CD4-positive, alpha-beta T cell treated with Interleukin-6 at 100 ng/mL for 8 hours (primary cell): ENCODE results near the gene CNPY2.
"Not testable (repeated sequence)": the region's sequence is repeated elsewhere in the genome, so short reads cannot be mapped to it uniquely, and the experiment has no call there.

Experiments
- DNase-seq: peaks from one replicate; pipeline ENCODE4 v3.0.0-alpha.2; 2020; ENCODE audit warnings: mixed read lengths, low spot score

CNPY2 gene

DNA sequence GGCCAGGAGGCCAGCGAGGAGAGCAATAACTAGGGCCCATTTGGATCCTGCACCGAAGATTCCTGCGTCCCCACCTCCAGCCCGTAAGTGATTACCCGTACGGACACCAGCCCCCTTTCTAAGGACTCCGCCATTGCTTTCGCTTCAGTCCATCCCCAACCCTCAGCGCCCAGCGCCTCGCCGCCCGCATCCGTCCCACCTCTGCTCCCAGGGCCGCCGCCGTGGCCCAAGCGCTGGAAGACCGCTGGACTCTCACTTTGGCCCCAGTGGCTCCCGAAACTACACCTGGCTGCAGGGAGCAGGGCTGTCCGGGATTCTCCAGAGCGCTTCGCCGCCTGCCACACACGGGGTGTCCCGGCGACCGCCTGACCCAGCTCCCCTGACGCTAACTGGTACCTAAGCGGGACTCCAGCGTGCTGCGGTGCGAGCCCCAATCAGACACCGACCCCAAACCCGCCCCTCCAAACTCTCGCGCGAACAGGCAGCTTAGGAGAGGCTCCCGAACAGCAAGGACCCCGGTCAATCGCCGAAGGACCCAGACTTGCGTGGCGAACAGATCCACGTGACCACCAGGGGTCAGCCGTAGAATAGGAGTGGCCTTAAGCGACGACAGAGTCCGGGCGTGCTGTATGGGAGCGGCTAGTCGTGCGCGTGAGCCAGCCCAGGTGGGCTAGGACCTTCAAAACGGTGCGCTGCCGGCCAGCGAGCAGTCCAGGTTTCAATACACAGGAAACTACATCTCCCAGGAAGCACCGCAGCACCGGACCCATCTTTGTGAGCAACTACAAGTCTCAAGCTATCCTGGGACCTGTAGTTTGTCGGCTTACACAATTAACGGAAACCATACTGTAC lies at the start of gene CNPY2:
TSS of gene CNPY2 (minus strand) at position 367 of the 852 bp plus-strand sequence. CDS start 771 bp downstream, outside the sequence.
- DNase-seq = peak; percentile 92

- no peak for DNase-seq
Measured at GRCh38 chr12:56362130-56363059, 46.6 kb upstream of the CNPY2 start, which contains the start of gene APOF. Gene APOF (minus strand): TSS chr12:56362857. CDS start chr12:56362745, 112 bp downstream.

- DNase-seq = no peak
Measured at GRCh38 chr12:56361487-56362129, 45.8 kb upstream of the CNPY2 start.

- DNase-seq = peak; percentile 100
Measured at GRCh38 chr12:56359851-56360767, 44.3 kb upstream of the CNPY2 start, which contains the start of gene STAT2. Gene STAT2 (minus strand): TSS chr12:56360107. CDS start chr12:56356571, 3,536 bp downstream.

- DNase-seq = no peak
Measured at GRCh38 chr12:56358836-56359532, 43.2 kb upstream of the CNPY2 start.

GRCh38 chr12:56351325-56351724 lies 35.5 kb upstream of the CNPY2 start:
- DNase-seq = no peak

DNA sequence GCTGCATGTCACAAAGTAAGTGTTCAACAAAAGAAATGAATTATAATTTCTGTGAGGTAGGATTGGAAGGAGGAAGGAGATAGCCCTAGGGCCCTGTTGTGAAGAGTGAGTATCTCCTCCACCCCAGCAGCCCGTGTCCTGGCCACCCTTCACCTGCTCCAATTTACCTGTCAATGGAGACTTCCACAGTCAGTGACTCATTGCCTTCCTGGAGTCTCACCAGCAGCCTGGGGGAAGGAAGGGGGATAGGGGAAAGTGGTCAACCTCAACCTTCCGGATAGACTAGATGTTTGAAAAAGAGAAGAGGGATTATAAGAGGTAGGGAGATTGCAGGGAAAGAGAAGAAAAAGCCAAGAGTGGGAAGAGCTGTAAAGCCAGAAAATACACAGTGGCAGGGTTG lies 34.9 kb upstream of the CNPY2 start:
- no peak for DNase-seq

GRCh38 chr12:56348776-56349175 lies 33.0 kb upstream of the CNPY2 start:
- no peak for DNase-seq

DNA sequence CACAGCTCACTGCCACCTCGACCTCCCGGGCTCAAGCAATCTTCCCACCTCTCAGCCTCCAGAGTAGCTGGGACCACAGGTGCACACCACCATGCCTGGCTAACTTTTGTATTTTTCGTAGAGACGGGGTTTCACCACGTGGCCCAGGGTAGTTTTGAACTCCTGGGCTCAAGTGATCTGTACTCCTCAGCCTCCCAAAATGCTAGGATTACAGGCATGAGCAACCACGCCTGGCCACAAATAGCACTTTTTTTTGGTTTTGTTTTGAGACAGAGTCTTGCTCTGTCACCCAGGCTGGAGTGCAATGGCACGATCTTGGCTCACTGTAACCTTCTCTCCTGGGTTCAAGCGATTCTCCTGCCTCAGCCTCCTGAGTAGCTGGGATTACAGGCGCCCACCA lies 31.5 kb upstream of the CNPY2 start:
- DNase-seq = not testable (repeated sequence)

- no peak for DNase-seq
Measured at GRCh38 chr12:56346675-56347074, 30.9 kb upstream of the CNPY2 start.

- DNase-seq = not testable (repeated sequence)
Measured at GRCh38 chr12:56342290-56342689, 26.5 kb upstream of the CNPY2 start.

- DNase-seq = no peak
Measured at GRCh38 chr12:56341616-56342015, 25.8 kb upstream of the CNPY2 start.

- DNase-seq = no peak
Measured at GRCh38 chr12:56339158-56339422, 23.3 kb upstream of the CNPY2 start.

DNA sequence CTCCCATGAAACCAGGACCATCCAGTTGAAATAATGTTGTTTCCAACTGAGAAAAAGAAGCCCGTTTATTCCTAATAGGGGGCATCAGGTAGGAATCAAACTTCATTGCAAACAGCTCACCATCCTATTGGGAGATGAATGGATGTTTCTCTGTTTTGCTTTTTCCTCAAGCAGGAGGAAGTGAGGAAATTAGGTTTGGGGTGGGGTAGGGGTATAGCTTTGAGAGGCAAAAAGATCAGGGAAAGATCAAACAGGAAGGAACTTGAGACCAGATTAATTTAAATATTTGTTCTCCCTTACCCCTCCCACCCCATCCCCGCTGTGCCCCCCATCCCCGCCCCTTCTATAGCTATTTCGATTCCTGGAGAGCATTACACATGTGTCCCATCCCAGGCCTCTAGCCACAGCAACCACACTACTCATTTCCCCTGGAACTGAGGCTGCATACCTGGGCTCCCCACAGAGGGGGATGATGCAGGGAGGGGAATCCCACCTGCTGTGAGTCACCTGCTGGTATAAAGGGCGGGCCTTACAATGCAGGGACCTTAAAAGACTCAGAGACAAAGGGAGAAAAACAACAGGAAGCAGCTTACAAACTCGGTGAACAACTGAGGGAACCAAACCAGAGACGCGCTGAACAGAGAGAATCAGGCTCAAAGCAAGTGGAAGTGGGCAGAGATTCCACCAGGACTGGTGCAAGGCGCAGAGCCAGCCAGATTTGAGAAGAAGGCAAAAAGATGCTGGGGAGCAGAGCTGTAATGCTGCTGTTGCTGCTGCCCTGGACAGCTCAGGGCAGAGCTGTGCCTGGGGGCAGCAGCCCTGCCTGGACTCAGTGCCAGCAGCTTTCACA lies 22.7 kb upstream of the CNPY2 start, which contains the start of gene IL23A:
TSS of gene IL23A (plus strand) at position 577 of the 850 bp plus-strand sequence. CDS start at position 738, 161 bp downstream.
- DNase-seq = peak; percentile 91

DNA sequence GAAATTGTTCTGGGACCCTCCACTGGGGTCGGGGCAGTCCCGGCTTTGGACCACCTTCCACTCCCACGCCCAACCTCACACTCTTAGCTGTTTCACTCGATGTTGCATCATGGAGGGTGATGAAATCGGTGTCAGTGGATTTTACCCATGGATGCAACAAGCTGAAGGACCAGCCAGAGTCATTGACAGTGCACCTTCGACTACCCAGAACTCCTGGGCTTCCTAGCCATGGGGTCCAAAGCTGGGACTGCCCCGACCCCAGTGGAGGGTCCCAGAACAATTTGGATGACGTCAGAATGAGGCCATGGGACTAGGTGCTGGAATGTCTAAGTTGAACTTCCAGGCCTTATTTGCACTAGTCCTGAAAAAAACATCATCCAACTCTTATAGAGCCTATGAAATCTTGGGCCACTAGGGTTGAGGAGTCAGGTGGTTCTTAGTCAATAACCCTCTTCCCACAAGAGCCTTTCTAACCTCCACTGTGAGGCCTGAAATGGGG lies 22.0 kb upstream of the CNPY2 start:
- no peak for DNase-seq

GRCh38 chr12:56336361-56337167 lies 20.8 kb upstream of the CNPY2 start:
- DNase-seq = no peak

GRCh38 chr12:56335527-56335926 lies 19.7 kb upstream of the CNPY2 start:
- not testable (repeated sequence) for DNase-seq

DNA sequence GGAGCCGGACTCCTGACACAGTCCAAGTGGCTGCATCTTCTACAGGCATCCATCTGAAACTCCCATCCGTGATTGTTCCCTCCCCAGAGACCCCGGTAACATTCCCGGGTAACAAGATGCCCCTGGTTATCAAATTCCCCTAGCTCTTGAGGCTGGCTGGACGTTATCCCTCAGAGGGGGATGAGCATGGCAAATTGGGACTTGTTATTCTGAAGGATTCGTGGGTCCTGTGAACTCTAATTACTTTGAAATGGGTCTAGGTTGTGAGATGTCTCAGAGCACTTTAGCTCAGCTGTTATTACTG lies 18.7 kb upstream of the CNPY2 start:
- DNase-seq = no peak
